HG03354 (cell line): ENCODE results near the gene CCL2.
"Not testable (repeated sequence)": the region's sequence is repeated elsewhere in the genome, so short reads cannot be mapped to it uniquely, and the experiment has no call there.

Experiments used
- ATAC-seq: cut with Tn5 transposase; IDR thresholded peaks from one replicate; pipeline ENCODE4 v1.9.1; 2021; ENCODE audit warnings: mild to moderate bottlenecking; ENCODE audit not compliant: unreplicated experiment, poor library complexity, severe bottlenecking

Gene CCL2

GRCh38 chr17:34254651-34255380 is at the start of gene CCL2:
CCL2 (plus strand) TSS chr17:34255285; CDS start chr17:34255350, 65 bp downstream.
- no peak for ATAC-seq

- ATAC-seq = no peak
Measured at GRCh38 chr17:34205401-34205800, 49.7 kb upstream of the CCL2 start.

GRCh38 chr17:34206569-34206968 is 48.5 kb upstream of the CCL2 start:
- no peak for ATAC-seq

- ATAC-seq = no peak
Measured at GRCh38 chr17:34207572-34207971, 47.5 kb upstream of the CCL2 start.

GRCh38 chr17:34218748-34219147 is 36.3 kb upstream of the CCL2 start:
- ATAC-seq = no peak

GRCh38 chr17:34219405-34219804 is 35.7 kb upstream of the CCL2 start:
- ATAC-seq = no peak

GRCh38 chr17:34220045-34220751 is 34.9 kb upstream of the CCL2 start:
- no peak for ATAC-seq

- no peak for ATAC-seq
Measured at GRCh38 chr17:34220752-34221395, 34.2 kb upstream of the CCL2 start.

- no peak for ATAC-seq
Measured at GRCh38 chr17:34221411-34221810, 33.7 kb upstream of the CCL2 start.

- no peak for ATAC-seq
Measured at GRCh38 chr17:34222722-34223497, 32.2 kb upstream of the CCL2 start.

- ATAC-seq = no peak
Measured at GRCh38 chr17:34225046-34225445, 30.0 kb upstream of the CCL2 start.

- no peak for ATAC-seq
Measured at GRCh38 chr17:34226011-34226743, 28.9 kb upstream of the CCL2 start.

GRCh38 chr17:34226744-34227034 is 28.4 kb upstream of the CCL2 start:
- ATAC-seq = no peak

- ATAC-seq = not testable (repeated sequence)
Measured at GRCh38 chr17:34227293-34227692, 27.8 kb upstream of the CCL2 start.

GRCh38 chr17:34227707-34228106 is 27.4 kb upstream of the CCL2 start:
- no peak for ATAC-seq

GRCh38 chr17:34228781-34229180 is 26.3 kb upstream of the CCL2 start:
- no peak for ATAC-seq

- ATAC-seq = no peak
Measured at GRCh38 chr17:34230342-34230741, 24.7 kb upstream of the CCL2 start.

- ATAC-seq = no peak
Measured at GRCh38 chr17:34234616-34235015, 20.5 kb upstream of the CCL2 start.

- ATAC-seq = no peak
Measured at GRCh38 chr17:34235389-34236028, 19.6 kb upstream of the CCL2 start.
